Measurements from ENCODE around the gene SGPL1.

DNA sequence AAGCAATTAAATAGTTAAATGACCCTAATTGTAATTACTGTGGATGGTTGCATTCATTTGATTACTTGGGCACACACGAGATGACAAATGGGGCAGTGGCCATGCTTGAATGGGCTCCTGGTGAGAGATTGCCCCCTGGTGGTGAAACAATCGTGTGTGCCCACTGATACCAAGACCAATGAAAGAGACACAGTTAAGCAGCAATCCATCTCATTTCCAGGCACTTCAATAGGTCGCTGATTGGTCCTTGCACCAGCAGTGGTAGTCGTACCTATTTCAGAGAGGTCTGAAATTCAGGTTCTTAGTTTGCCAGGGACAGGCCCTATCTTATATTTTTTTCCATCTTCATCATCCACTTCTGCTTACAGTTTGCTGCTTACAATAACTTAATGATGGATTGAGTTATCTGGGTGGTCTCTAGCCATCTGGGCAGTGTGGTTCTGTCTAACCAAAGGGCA is 64.4 kb downstream of the SGPL1 start:
- TF ChIP-seq PAX5 (IDR thresholded peaks at IDR 0.05; ENCODE audit: insufficient read depth, low read length, severe bottlenecking) (peak; percentile 100), POLR2AphosphoS5 (IDR thresholded peaks at IDR 0.05; ENCODE audit: low read depth, low read length) (no peak), POLR2A (IDR thresholded peaks at IDR 0.05; ENCODE audit: low read depth, low read length) (no peak)

All from GM12891 (cell line).